Measurements from ENCODE around the gene SPINK5.

The SPINK5 gene

GRCh38 chr5:148104226-148104625 is 40.4 kb downstream of the SPINK5 start:
- no peaks in the 10 kb centered on the region for H3K36me3 ChIP-seq (ENCODE audit: control insufficient read depth, low read length)
- no peak overlapping the region for H3K4me2 ChIP-seq (ENCODE audit: low read length)
- no peaks in the 10 kb centered on the region for H3K4me1 ChIP-seq (ENCODE audit: control insufficient read depth, low read length)
- H3K27me3 ChIP-seq (ENCODE audit: control insufficient read depth, low read length) = no peaks in the 10 kb centered on the region
- no peaks in the 10 kb centered on the region for H3K79me2 ChIP-seq (ENCODE audit: control insufficient read depth, low read length)
- no peak overlapping the region for H3K4me3 ChIP-seq (ENCODE audit: low read length)
- no peaks in the 10 kb centered on the region for H3K9me3 ChIP-seq (ENCODE audit: control insufficient read depth, insufficient read depth, low read length)
- H3K27ac ChIP-seq (ENCODE audit: low read depth, low read length) = no peak overlapping the region
- H3K9me2 ChIP-seq (replicated peaks; ENCODE audit: control insufficient read depth, low read length) = no peaks in the 10 kb centered on the region
- no peaks in the 10 kb centered on the region for H4K20me1 ChIP-seq (ENCODE audit: control insufficient read depth, insufficient read depth, low read depth, low read length)
- H3F3A ChIP-seq (ENCODE audit: control insufficient read depth, insufficient read depth) = no peaks in the 10 kb centered on the region
- TF ChIP-seq EZH2phosphoT487 (IDR thresholded peaks at IDR 0.05; ENCODE audit: borderline replicate concordance, low read length) (no peak), CTCF (IDR thresholded peaks at IDR 0.05; ENCODE audit: low read depth, low read length, poor library complexity, severe bottlenecking) (no peak)

- H3K27ac ChIP-seq (ENCODE audit: low read depth, low read length) = no peak overlapping the region
- no peaks in the 10 kb centered on the region for H3F3A ChIP-seq (ENCODE audit: control insufficient read depth, insufficient read depth)
- H3K27me3 ChIP-seq (ENCODE audit: control insufficient read depth, low read length) = 0 out of 2 replicates have a peak, but pooled peaks cover 3% of the 10 kb centered on the region
- no peaks in the 10 kb centered on the region for H3K4me1 ChIP-seq (ENCODE audit: control insufficient read depth, low read length)
- H3K4me3 ChIP-seq (ENCODE audit: low read length) = no peak overlapping the region
- H3K4me2 ChIP-seq (ENCODE audit: low read length) = no peak overlapping the region
- H3K9me2 ChIP-seq (replicated peaks; ENCODE audit: control insufficient read depth, low read length) = no peaks in the 10 kb centered on the region
- TF ChIP-seq EZH2phosphoT487 (IDR thresholded peaks at IDR 0.05; ENCODE audit: borderline replicate concordance, low read length) (no peak), CTCF (IDR thresholded peaks at IDR 0.05; ENCODE audit: low read depth, low read length, poor library complexity, severe bottlenecking) (no peak)
- no peaks in the 10 kb centered on the region for H4K20me1 ChIP-seq (ENCODE audit: control insufficient read depth, insufficient read depth, low read depth, low read length)
- H3K79me2 ChIP-seq (ENCODE audit: control insufficient read depth, low read length) = no peaks in the 10 kb centered on the region
- H3K9me3 ChIP-seq (ENCODE audit: control insufficient read depth, insufficient read depth, low read length) = no peaks in the 10 kb centered on the region
- H3K36me3 ChIP-seq (ENCODE audit: control insufficient read depth, low read length) = no peaks in the 10 kb centered on the region
Observed at GRCh38 chr5:148107608-148108007, 43.8 kb downstream of the SPINK5 start.

GRCh38 chr5:148113243-148113642 is 49.5 kb downstream of the SPINK5 start:
- H3K4me2 ChIP-seq (ENCODE audit: low read length) = no peak overlapping the region
- H3K36me3 ChIP-seq (ENCODE audit: control insufficient read depth, low read length) = no peaks in the 10 kb centered on the region
- no peaks in the 10 kb centered on the region for H3F3A ChIP-seq (ENCODE audit: control insufficient read depth, insufficient read depth)
- no peaks in the 10 kb centered on the region for H3K9me2 ChIP-seq (replicated peaks; ENCODE audit: control insufficient read depth, low read length)
- no peak overlapping the region for H3K27ac ChIP-seq (ENCODE audit: low read depth, low read length)
- H3K9me3 ChIP-seq (ENCODE audit: control insufficient read depth, insufficient read depth, low read length) = no peaks in the 10 kb centered on the region
- H3K4me3 ChIP-seq (ENCODE audit: low read length) = no peak overlapping the region
- H4K20me1 ChIP-seq (ENCODE audit: control insufficient read depth, insufficient read depth, low read depth, low read length) = no peaks in the 10 kb centered on the region
- no peak for TF ChIP-seq CTCF (IDR thresholded peaks at IDR 0.05; ENCODE audit: low read depth, low read length, poor library complexity, severe bottlenecking)
- no peak for TF ChIP-seq EZH2phosphoT487 (IDR thresholded peaks at IDR 0.05; ENCODE audit: borderline replicate concordance, low read length)
- no peaks in the 10 kb centered on the region for H3K79me2 ChIP-seq (ENCODE audit: control insufficient read depth, low read length)
- H3K27me3 ChIP-seq (ENCODE audit: control insufficient read depth, low read length) = 0 out of 2 replicates have a peak, but pooled peaks cover 5% of the 10 kb centered on the region
- no peaks in the 10 kb centered on the region for H3K4me1 ChIP-seq (ENCODE audit: control insufficient read depth, low read length)
